Tibial nerve (tissue), 3 donors: Measurements from ENCODE around the gene PNPLA1.

Experiments
- CTCF ChIP-seq, 5 experiments: fragments of 200-600 bp in 3 of 5; fragments of 450-650 bp in 2 of 5; sonication (generic) in 3 of 5; IDR thresholded peaks; one replicate each; pipeline ENCODE4 v1.5.1; 2016 to 2019; ENCODE audit warnings: antibody characterized with exemption in 5 of 5, mild to moderate bottlenecking in 3 of 5, moderate library complexity in 2 of 5
- POLR2A ChIP-seq, 2 donors: fragments of 450-650 bp; IDR thresholded peaks; one replicate each; pipeline ENCODE4 v1.6.1; 2017; ENCODE audit warnings: antibody characterized with exemption in 2 of 2, mild to moderate bottlenecking in 2 of 2, moderate library complexity in 2 of 2

GRCh38 chr6:36306375-36306774 lies 36.5 kb downstream of the PNPLA1 start:
- TF ChIP-seq CTCF (IDR thresholded peaks at IDR 0.05) (no peak), POLR2A (IDR thresholded peaks at IDR 0.05) (no peak)
